GM12878 (cell line): ENCODE results near the gene RASGRF2. TPM values are rescaled to one million over a fixed set of nuclear protein-coding genes. Genes with fewer than 3 reads are reported as not detected.

Experiments
- ATAC-seq: fragments of 200-7000 bp; cut with Tn5 transposase; 3 replicates; pipeline ENCODE4 v1.9.1; 2020; ENCODE audit warnings: mild to moderate bottlenecking, moderate library complexity
- BruUV-seq: library from RNA; stranded (reverse); fragments of 400-500 nt; replicated peaks from 2 replicates; lab custom pipeline; 2021; lab: Mats Ljungman, UMichigan
- CTCF ChIA-PET: fragments of 300-600 bp; sonication (Branson Sonifier 250); formaldehyde crosslinking; extraction: SDS; loops from one replicate; lab custom pipeline; 2021; ENCODE audit warnings: inconsistent platforms; lab: Yijun Ruan, JAX
- POLR2A ChIA-PET: fragments of 350-600 bp; formaldehyde crosslinking; extraction: SDS; loops from one replicate; lab custom pipeline; 2021; ENCODE audit warnings: inconsistent platforms; lab: Charles Lee
- RAD21 ChIA-PET: fragments of 300-600 bp; sonication (Branson Sonifier 250); formaldehyde crosslinking; loops from one replicate; lab custom pipeline; 2023; ENCODE audit warnings: antibody characterized with exemption; ENCODE audit not compliant: unreplicated experiment; lab: Charles Lee
- SMC1A ChIA-PET: fragments of 300-600 bp; sonication (Branson Sonifier 250); formaldehyde crosslinking; loops from one replicate; lab custom pipeline; 2023; ENCODE audit not compliant: unreplicated experiment, uncharacterized antibody; lab: Charles Lee
- DNase-seq: peaks from one replicate; pipeline ENCODE4 v3.0.0-alpha.2; 2011; ENCODE audit warnings: low read depth, low spot score
- FAIRE-seq: peaks from 3 replicates; lab custom pipeline; 2011; peaks lifted over from hg19 to GRCh38; lab: Jason Lieb, UNC
- H2AFZ ChIP-seq: 2 replicates; pipeline ENCODE4 v1.6.0; 2011; ENCODE audit warnings: low read depth, low read length, control low read depth; ENCODE audit not compliant: control insufficient read depth
- H3K27ac ChIP-seq: 2 replicates; pipeline ENCODE4 v1.5.1; 2011; ENCODE audit warnings: control low read depth; ENCODE audit not compliant: control insufficient read depth, insufficient read depth
- H3K27me3 ChIP-seq, 2 experiments: replicated peaks in 1 of 2; 2 replicates each; pipeline versions ENCODE4 v1.6.0 to v1.6.1; 2011; ENCODE audit warnings: low read length in 1 of 2; ENCODE audit not compliant: control insufficient read depth in 2 of 2, insufficient read depth in 2 of 2
- H3K36me3 ChIP-seq, 2 experiments: 2 replicates each; pipeline ENCODE4 v1.5.1; 2011; ENCODE audit warnings: low read length in 1 of 2; ENCODE audit not compliant: control insufficient read depth in 2 of 2, insufficient read depth in 2 of 2
- H3K4me1 ChIP-seq: 2 replicates; pipeline ENCODE4 v1.6.1; 2011; ENCODE audit warnings: mild to moderate bottlenecking, low read length, moderate library complexity, mixed read lengths; ENCODE audit not compliant: control insufficient read depth, insufficient read depth
- H3K4me2 ChIP-seq: 2 replicates; pipeline ENCODE4 v1.6.0; 2011; ENCODE audit warnings: control low read depth; ENCODE audit not compliant: control insufficient read depth, insufficient read depth
- H3K4me3 ChIP-seq: fragments of 200-600 bp; sonication (generic); 2 replicates; pipeline ENCODE4 v1.5.1; 2016
- H3K79me2 ChIP-seq: 2 replicates; pipeline ENCODE4 v1.6.0; 2011; ENCODE audit warnings: low read length; ENCODE audit not compliant: control insufficient read depth, insufficient read depth
- H3K9ac ChIP-seq: 2 replicates; pipeline ENCODE4 v1.8.0; 2011; ENCODE audit warnings: low read length, control low read depth, mixed read lengths; ENCODE audit not compliant: control insufficient read depth, insufficient read depth
- H3K9me3 ChIP-seq: replicated peaks from 3 replicates; pipeline ENCODE4 v1.5.1; 2011; ENCODE audit warnings: mild to moderate bottlenecking, low read length; ENCODE audit not compliant: control insufficient read depth, insufficient read depth
- H4K20me1 ChIP-seq: 2 replicates; pipeline ENCODE4 v1.6.0; 2011; ENCODE audit not compliant: control insufficient read depth, insufficient read depth
- CHD4 ChIP-seq: fragments of 200-600 bp; sonication (generic); IDR thresholded peaks from 2 replicates; pipeline ENCODE4 v1.6.1; 2016; ENCODE audit warnings: mild to moderate bottlenecking
- CREB1 ChIP-seq: IDR thresholded peaks from 2 replicates; pipeline ENCODE4 v1.6.1; 2012; ENCODE audit warnings: low read depth, mild to moderate bottlenecking, inconsistent platforms
- HDGF ChIP-seq: fragments of 450-650 bp; IDR thresholded peaks from 2 replicates; pipeline ENCODE4 v1.6.1; 2016; ENCODE audit warnings: antibody characterized with exemption
- NR2F1 ChIP-seq: fragments of 450-650 bp; conservative IDR thresholded peaks from 2 replicates; pipeline ENCODE4 v1.6.1; 2017; ENCODE audit warnings: mild to moderate bottlenecking
- PML ChIP-seq: IDR thresholded peaks from 2 replicates; pipeline ENCODE4 v1.6.1; 2012; ENCODE audit warnings: low read length, inconsistent platforms
- POLR2AphosphoS5 ChIP-seq: IDR thresholded peaks from 2 replicates; pipeline ENCODE4 v1.6.1; 2011; ENCODE audit warnings: mild to moderate bottlenecking, low read length, inconsistent platforms
- RELA ChIP-seq: fragments of 450-650 bp; IDR thresholded peaks from 2 replicates; pipeline ENCODE4 v1.8.0; 2014; ENCODE audit warnings: borderline replicate concordance; ENCODE audit not compliant: partially characterized antibody
- RUNX3 ChIP-seq: IDR thresholded peaks from 2 replicates; pipeline ENCODE4 v1.6.1; 2012; ENCODE audit warnings: low read length, inconsistent platforms
- STAT1 ChIP-seq: fragments of 450-650 bp; conservative IDR thresholded peaks from 2 replicates; pipeline ENCODE4 v1.6.1; 2014; ENCODE audit warnings: antibody characterized with exemption, mild to moderate bottlenecking
- TARDBP ChIP-seq: IDR thresholded peaks from 2 replicates; pipeline ENCODE4 v1.6.1; 2016; ENCODE audit warnings: borderline replicate concordance
- TBL1XR1 ChIP-seq: IDR thresholded peaks from 2 replicates; pipeline ENCODE4 v1.6.1; 2012; ENCODE audit warnings: low read depth, low read length, improper control_type of control experiment
- ZNF384 ChIP-seq: IDR thresholded peaks from 2 replicates; pipeline ENCODE4 v1.6.1; 2012; ENCODE audit warnings: low read depth, mild to moderate bottlenecking, low read length, improper control_type of control experiment, borderline replicate concordance
- ZSCAN29 ChIP-seq: fragments of 450-650 bp; IDR thresholded peaks from 2 replicates; pipeline ENCODE4 v1.6.1; 2017; ENCODE audit warnings: mild to moderate bottlenecking, moderate library complexity
- WGBS: methylation state at CpG from one replicate; pipeline ENCODE4 v1.1.6; 2016; ENCODE audit warnings: low lambda C conversion rate; ENCODE audit not compliant: insufficient replicate concordance, insufficient coverage; ENCODE audit errors: missing lambda C conversion rate; 5-methylcytosine and 5-hydroxymethylcytosine counted together
- in situ Hi-C: fragments of 300-500 bp; cut with MboI; formaldehyde crosslinking; loops from 9 replicates; pipeline ENCODE4 v1.14.3; 2018; ENCODE audit warnings: mixed read lengths
- intact Hi-C: fragments of 100-400 bp; cut with micrococcal nuclease; formaldehyde crosslinking; loops from one replicate; pipeline ENCODE4 v1.14.2; 2022; ENCODE audit not compliant: unreplicated experiment
- polyA plus RNA-seq, 11 experiments: library from polyadenylated mRNA; depleted of rRNA in 4 of 11; unstranded in 6 of 11; stranded (reverse) in 5 of 11; fragments of >200 nt; fragmentation: Nextera tagmentation in 4 of 11; fragmentation: Illumina TruSeq in 1 of 11; extraction: Ambion mirVana in 4 of 11; extraction: Trizol in 1 of 11; gene quantifications; 1 replicate in 1 of 11; 2 replicates in 10 of 11; pipeline versions ENCODE4 v1.2.1 to v1.2.3, GENCODE V29; 2011 to 2016; ENCODE audit warnings: inconsistent platforms in 2 of 11, missing spikeins in 2 of 11, low read depth in 1 of 11
- total RNA-seq, 4 experiments: library from RNA; depleted of rRNA in 3 of 4; stranded (reverse); fragments of >200 nt in 3 of 4; fragmentation: Illumina TruSeq in 1 of 4; extraction: Trizol in 1 of 4; gene quantifications; 2 replicates each; pipeline versions ENCODE4 v1.2.1 to v1.2.3, GENCODE V29; 2013 to 2021
- TF ChIP-seq, protein P1 (sequence below): fragments of 450-650 bp; IDR thresholded peaks from 2 replicates; pipeline ENCODE4 v1.6.1; 2016; ENCODE audit warnings: mild to moderate bottlenecking

RASGRF2 gene
- total and polyA plus RNA-seq, 10 of the 15 experiments (the other 5 are each of a cell fraction or from before 2014, with no cell fraction given), result 0.05 to 0.24 (median 0.07) TPM

DNA sequence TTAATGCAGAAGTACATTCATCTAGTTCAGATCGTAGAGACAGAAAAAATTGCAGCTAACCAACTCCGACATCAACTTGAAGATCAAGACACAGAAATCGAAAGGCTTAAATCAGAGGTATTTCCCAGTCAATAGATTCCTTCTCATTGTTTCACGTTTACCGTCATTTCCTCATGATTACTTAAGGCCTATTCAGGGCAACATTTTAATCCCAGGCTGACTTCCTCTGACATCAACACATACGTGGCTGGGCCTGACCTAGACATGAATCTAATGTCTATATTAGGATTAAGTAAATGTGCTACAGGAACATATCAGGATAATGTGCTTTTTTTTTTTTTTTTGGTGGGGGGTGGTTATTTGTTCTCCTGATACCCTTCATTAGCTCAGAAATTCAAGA, 107.9 kb downstream of the RASGRF2 start:
- no peaks in the 10 kb centered on the region for H3K9me3 ChIP-seq
- WGBS, result 50% methylated on average over 6 of the region's 6 CpGs
- ChIA-PET CTCF (no interaction called here), RAD21 (no interaction called here), POLR2A (no interaction called here), SMC1A (interaction anchor here (0.6 kb wide), 1 partner anchor 433 kb away, joined by 3 read pairs; no protein-coding TSS in a partner anchor)
- in situ Hi-C loops (no loop called here), intact Hi-C loops (no loop called here)
- no peak overlapping the region for H2AFZ ChIP-seq
- DNase-seq (no peak), FAIRE-seq (no peak), ATAC-seq (no peak)
- no TSS peak for BruUV-seq
- no peak overlapping the region for H3K9ac ChIP-seq
- H3K27me3 ChIP-seq, result 0 out of 4 replicates have a peak, but pooled peaks cover 0 to 2% of the 10 kb centered on the region in 2 experiments
- H3K4me3 ChIP-seq, result no peak overlapping the region
- H3K4me2 ChIP-seq, result no peak overlapping the region
- TF ChIP-seq TARDBP (no peak), CHD4 (no peak), STAT1 (no peak), NR2F1 (no peak), ZNF384 (no peak), RELA (no peak), PML (no peak), RUNX3 (no peak), HDGF (no peak), POLR2AphosphoS5 (no peak), CREB1 (no peak), ZSCAN29 (no peak), TBL1XR1 (no peak)
- TF ChIP-seq, protein P1, sequence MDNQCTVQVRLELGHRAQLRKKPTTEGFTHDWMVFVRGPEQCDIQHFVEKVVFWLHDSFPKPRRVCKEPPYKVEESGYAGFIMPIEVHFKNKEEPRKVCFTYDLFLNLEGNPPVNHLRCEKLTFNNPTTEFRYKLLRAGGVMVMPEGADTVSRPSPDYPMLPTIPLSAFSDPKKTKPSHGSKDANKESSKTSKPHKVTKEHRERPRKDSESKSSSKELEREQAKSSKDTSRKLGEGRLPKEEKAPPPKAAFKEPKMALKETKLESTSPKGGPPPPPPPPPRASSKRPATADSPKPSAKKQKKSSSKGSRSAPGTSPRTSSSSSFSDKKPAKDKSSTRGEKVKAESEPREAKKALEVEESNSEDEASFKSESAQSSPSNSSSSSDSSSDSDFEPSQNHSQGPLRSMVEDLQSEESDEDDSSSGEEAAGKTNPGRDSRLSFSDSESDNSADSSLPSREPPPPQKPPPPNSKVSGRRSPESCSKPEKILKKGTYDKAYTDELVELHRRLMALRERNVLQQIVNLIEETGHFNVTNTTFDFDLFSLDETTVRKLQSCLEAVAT, result no peak
- H3K79me2 ChIP-seq, result no peaks in the 10 kb centered on the region
- no peaks in the 10 kb centered on the region for H3K4me1 ChIP-seq
- no peaks in the 10 kb centered on the region for H4K20me1 ChIP-seq
- no peaks in the 10 kb centered on the region for H3K36me3 ChIP-seq
- no peak overlapping the region for H3K27ac ChIP-seq
